ENCODE data around the gene GALNT2. TPM values are rescaled to one million over a fixed set of nuclear protein-coding genes. Genes with fewer than 3 reads are reported as not detected.

The GALNT2 gene
- total and polyA plus RNA-seq, 9 of the 15 experiments (the other 6 are each of a cell fraction or from before 2014, with no cell fraction given), result 1.6 to 106 (median 51.9) TPM

DNA sequence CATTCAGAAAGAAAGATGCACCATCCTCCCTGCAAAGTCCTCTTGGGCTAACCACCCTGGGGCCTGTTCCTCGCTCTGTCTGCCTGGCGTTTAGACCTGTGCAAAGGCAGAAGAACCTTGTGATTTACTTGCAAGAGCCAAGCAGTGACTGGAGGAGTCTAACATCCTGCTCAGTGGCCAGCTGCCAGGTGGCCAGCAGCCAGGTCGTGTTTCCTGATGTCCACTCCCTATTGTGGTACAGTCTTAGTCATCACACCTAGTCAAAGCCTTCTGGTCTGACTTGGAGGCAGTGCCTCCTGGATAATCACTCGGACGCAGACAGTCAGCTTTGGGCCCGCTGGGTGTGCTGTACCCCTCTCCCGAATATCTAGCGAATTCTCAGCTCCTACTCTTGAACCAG is 241.0 kb downstream of the GALNT2 start (continued):
- TF ChIP-seq, protein P1, sequence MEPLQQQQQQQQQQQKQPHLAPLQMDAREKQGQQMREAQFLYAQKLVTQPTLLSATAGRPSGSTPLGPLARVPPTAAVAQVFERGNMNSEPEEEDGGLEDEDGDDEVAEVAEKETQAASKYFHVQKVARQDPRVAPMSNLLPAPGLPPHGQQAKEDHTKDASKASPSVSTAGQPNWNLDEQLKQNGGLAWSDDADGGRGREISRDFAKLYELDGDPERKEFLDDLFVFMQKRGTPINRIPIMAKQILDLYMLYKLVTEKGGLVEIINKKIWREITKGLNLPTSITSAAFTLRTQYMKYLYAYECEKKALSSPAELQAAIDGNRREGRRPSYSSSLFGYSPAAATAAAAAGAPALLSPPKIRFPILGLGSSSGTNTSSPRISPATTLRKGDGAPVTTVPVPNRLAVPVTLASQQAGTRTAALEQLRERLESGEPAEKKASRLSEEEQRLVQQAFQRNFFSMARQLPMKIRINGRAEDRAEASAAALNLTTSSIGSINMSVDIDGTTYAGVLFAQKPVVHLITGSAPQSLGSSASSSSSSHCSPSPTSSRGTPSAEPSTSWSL (CRISPR knock-in tag; IDR thresholded peaks at IDR 0.05; ENCODE audit: borderline replicate concordance), result no peak
- TF ChIP-seq DACH1 (IDR thresholded peaks at IDR 0.05; ENCODE audit: partially characterized antibody), result no peak
- no peak for TF ChIP-seq PHB2 (IDR thresholded peaks at IDR 0.05; ENCODE audit: low read depth)
- no peak for TF ChIP-seq POLR2G (IDR thresholded peaks at IDR 0.05; ENCODE audit: low read depth, low read length)
- no peak for TF ChIP-seq HDAC6 (IDR thresholded peaks at IDR 0.05; ENCODE audit: low read depth, low read length)
- TF ChIP-seq CBFA2T3 (IDR thresholded peaks at IDR 0.05), result peak; percentile 38; the same call in 1 of the 2 replicates
- no peak for TF ChIP-seq GATA2 (CRISPR knock-in tag; IDR thresholded peaks at IDR 0.05)
- no peak for TF ChIP-seq RB1 (IDR thresholded peaks at IDR 0.05; ENCODE audit: low read depth)
- peak; percentile 31; the same call in 1 of the 2 replicates for TF ChIP-seq CTBP1 (IDR thresholded peaks at IDR 0.05; ENCODE audit: borderline replicate concordance)
- TF ChIP-seq MBD2 (IDR thresholded peaks at IDR 0.05; ENCODE audit: borderline replicate concordance, low read depth), result no peak
- TF ChIP-seq, protein P2, sequence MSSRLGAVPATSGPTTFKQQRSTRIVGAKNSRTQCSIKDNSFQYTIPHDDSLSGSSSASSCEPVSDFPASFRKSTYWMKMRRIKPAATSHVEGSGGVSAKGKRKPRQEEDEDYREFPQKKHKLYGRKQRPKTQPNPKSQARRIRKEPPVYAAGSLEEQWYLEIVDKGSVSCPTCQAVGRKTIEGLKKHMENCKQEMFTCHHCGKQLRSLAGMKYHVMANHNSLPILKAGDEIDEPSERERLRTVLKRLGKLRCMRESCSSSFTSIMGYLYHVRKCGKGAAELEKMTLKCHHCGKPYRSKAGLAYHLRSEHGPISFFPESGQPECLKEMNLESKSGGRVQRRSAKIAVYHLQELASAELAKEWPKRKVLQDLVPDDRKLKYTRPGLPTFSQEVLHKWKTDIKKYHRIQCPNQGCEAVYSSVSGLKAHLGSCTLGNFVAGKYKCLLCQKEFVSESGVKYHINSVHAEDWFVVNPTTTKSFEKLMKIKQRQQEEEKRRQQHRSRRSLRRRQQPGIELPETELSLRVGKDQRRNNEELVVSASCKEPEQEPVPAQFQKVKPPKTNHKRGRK (tag; IDR thresholded peaks at IDR 0.05), result no peak
- TF ChIP-seq CBX1 (IDR thresholded peaks at IDR 0.05; ENCODE audit: low read depth), result no peak
- no peak for TF ChIP-seq RNF2 (IDR thresholded peaks at IDR 0.05)
- TF ChIP-seq ETS2 (tag; IDR thresholded peaks at IDR 0.05; ENCODE audit: borderline replicate concordance, poor library complexity, severe bottlenecking), result no peak
- TF ChIP-seq FOSL1 (tag; conservative IDR thresholded peaks at IDR 0.05), result peak; percentile 54
- TF ChIP-seq ZKSCAN8 (CRISPR knock-in tag; IDR thresholded peaks at IDR 0.05), result no peak
- TF ChIP-seq, protein P3, sequence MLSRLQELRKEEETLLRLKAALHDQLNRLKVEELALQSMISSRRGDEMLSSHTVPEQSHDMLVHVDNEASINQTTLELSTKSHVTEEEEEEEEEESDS (CRISPR knock-in tag; IDR thresholded peaks at IDR 0.05), result no peak
- TF ChIP-seq GATAD2A (IDR thresholded peaks at IDR 0.05), result no peak
- no peak for TF ChIP-seq ZSCAN32 (CRISPR knock-in tag; IDR thresholded peaks at IDR 0.05)
- peak; percentile 64; the same call in 1 of the 2 replicates for TF ChIP-seq JUND (IDR thresholded peaks at IDR 0.05; ENCODE audit: borderline replicate concordance, low read depth, low read length)
- TF ChIP-seq JUND (tag; IDR thresholded peaks at IDR 0.05; ENCODE audit: borderline replicate concordance, low read depth, low read length), result peak; percentile 48; the same call in 1 of the 3 replicates
- TF ChIP-seq ETV1 (tag; conservative IDR thresholded peaks at IDR 0.05; ENCODE audit: low read depth), result 0 out of 2 replicates have a peak, but pooled peaks have one; percentile 40
- TF ChIP-seq, protein P4, sequence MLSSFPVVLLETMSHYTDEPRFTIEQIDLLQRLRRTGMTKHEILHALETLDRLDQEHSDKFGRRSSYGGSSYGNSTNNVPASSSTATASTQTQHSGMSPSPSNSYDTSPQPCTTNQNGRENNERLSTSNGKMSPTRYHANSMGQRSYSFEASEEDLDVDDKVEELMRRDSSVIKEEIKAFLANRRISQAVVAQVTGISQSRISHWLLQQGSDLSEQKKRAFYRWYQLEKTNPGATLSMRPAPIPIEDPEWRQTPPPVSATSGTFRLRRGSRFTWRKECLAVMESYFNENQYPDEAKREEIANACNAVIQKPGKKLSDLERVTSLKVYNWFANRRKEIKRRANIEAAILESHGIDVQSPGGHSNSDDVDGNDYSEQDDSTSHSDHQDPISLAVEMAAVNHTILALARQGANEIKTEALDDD (IDR thresholded peaks at IDR 0.05), result peak; percentile 45; the same call in 1 of the 2 replicates
- no peak for TF ChIP-seq SMAD3 (CRISPR knock-in tag; conservative IDR thresholded peaks at IDR 0.05)
- TF ChIP-seq NFE2L1 (tag; IDR thresholded peaks at IDR 0.05; ENCODE audit: borderline replicate concordance, low read depth), result no peak
- peak; percentile 86 for TF ChIP-seq NFIC (IDR thresholded peaks at IDR 0.05)
- no peak for TF ChIP-seq EZH2 (IDR thresholded peaks at IDR 0.05; ENCODE audit: borderline replicate concordance, low read depth, low read length)

Data from K562 (cell line).